H7 (cell line): ENCODE results near the gene ZNF777. TPM values are rescaled to one million over a fixed set of nuclear protein-coding genes. Genes with fewer than 3 reads are reported as not detected.
"Not testable (repeated sequence)": the region's sequence is repeated elsewhere in the genome, so short reads cannot be mapped to it uniquely, and the experiment has no call there.

Experiments used
- DNase-seq: peaks from one replicate; pipeline ENCODE4 v3.0.0; 2012
- H3K27me3 ChIP-seq: 2 replicates; pipeline ENCODE4 v1.6.0; 2011; ENCODE audit warnings: mild to moderate bottlenecking, low read length; ENCODE audit not compliant: control insufficient read depth, insufficient read depth
- H3K36me3 ChIP-seq: replicated peaks from 2 replicates; pipeline ENCODE4 v1.5.1; 2011; ENCODE audit warnings: low read length; ENCODE audit not compliant: control insufficient read depth, insufficient read depth
- H3K4me3 ChIP-seq: 2 replicates; pipeline ENCODE4 v1.5.1; 2011; ENCODE audit warnings: low read depth, mild to moderate bottlenecking, control low read depth, low read length, moderate library complexity; ENCODE audit not compliant: insufficient read depth
- total RNA-seq: library from RNA; depleted of rRNA; stranded (reverse); fragments of >200 nt; shearing (Covaris generic); gene quantifications from 2 replicates; pipeline ENCODE4 v1.2.3, GENCODE V29; 2014

The ZNF777 gene
- total RNA-seq, 1 experiment from 2014 or later = 9.0 TPM

GRCh38 chr7:149423449-149424110 is 37.3 kb downstream of the ZNF777 start:
- DNase-seq = no peak
- peak overlapping the region; percentile 3; the same call in 1 of the 2 replicates for H3K4me3 ChIP-seq

GRCh38 chr7:149422914-149423301 is 38.0 kb downstream of the ZNF777 start:
- Histone ChIP-seq H3K4me3 (peak overlapping the region; percentile 31; the same call in 1 of the 2 replicates), H3K36me3 (no peaks in the 10 kb centered on the region), H3K27me3 (peaks cover 2% of the 10 kb centered on the region; the same call in 1 of the 2 replicates)
- DNase-seq = peak; percentile 73

More at GRCh38 chr7:149423449-149424110, 37.3 kb downstream of the ZNF777 start:
- Histone ChIP-seq H3K36me3 (no peaks in the 10 kb centered on the region), H3K27me3 (peaks cover 2% of the 10 kb centered on the region; the same call in 1 of the 2 replicates)

GRCh38 chr7:149422162-149422913 is 38.5 kb downstream of the ZNF777 start:
- Histone ChIP-seq H3K27me3 (peaks cover 2% of the 10 kb centered on the region; the same call in 1 of the 2 replicates), H3K4me3 (peak overlapping the region; percentile 54), H3K36me3 (no peaks in the 10 kb centered on the region)
- peak; percentile 99 for DNase-seq

- Histone ChIP-seq H3K4me3 (no peak overlapping the region), H3K36me3 (no peaks in the 10 kb centered on the region), H3K27me3 (peaks cover 8% of the 10 kb centered on the region)
- no peak for DNase-seq
Observed at GRCh38 chr7:149420006-149420405, 40.9 kb downstream of the ZNF777 start.

GRCh38 chr7:149415391-149416071 is 45.3 kb downstream of the ZNF777 start:
- peak overlapping the region; percentile 64 for H3K4me3 ChIP-seq

GRCh38 chr7:149414745-149415390 is 46.0 kb downstream of the ZNF777 start:
- H3K4me3 ChIP-seq = peak overlapping the region; percentile 64
- H3K27me3 ChIP-seq = peaks cover 11% of the 10 kb centered on the region
- no peaks in the 10 kb centered on the region for H3K36me3 ChIP-seq
- DNase-seq = peak; percentile 80

More at GRCh38 chr7:149415391-149416071, 45.3 kb downstream of the ZNF777 start:
- Histone ChIP-seq H3K27me3 (peaks cover 11% of the 10 kb centered on the region), H3K36me3 (no peaks in the 10 kb centered on the region)
- DNase-seq = no peak

GRCh38 chr7:149414171-149414570 is 46.7 kb downstream of the ZNF777 start:
- H3K27me3 ChIP-seq = peaks cover 11% of the 10 kb centered on the region
- DNase-seq = no peak
- H3K4me3 ChIP-seq = no peak overlapping the region
- H3K36me3 ChIP-seq = no peaks in the 10 kb centered on the region

GRCh38 chr7:149413083-149413482 is 47.8 kb downstream of the ZNF777 start:
- DNase-seq, H3K4me3 ChIP-seq, H3K36me3 ChIP-seq: not testable (repeated sequence)
- H3K27me3 ChIP-seq = peaks cover 11% of the 10 kb centered on the region

GRCh38 chr7:149409895-149410294 is 51.0 kb downstream of the ZNF777 start:
- Histone ChIP-seq H3K27me3 (peaks cover 5% of the 10 kb centered on the region; the same call in 1 of the 2 replicates), H3K4me3 (no peak overlapping the region), H3K36me3 (no peaks in the 10 kb centered on the region)
- DNase-seq = no peak

GRCh38 chr7:149404825-149405224 is 56.0 kb downstream of the ZNF777 start:
- Histone ChIP-seq H3K36me3 (no peaks in the 10 kb centered on the region), H3K27me3 (no peaks in the 10 kb centered on the region), H3K4me3 (no peak overlapping the region)
- no peak for DNase-seq

- H3K27me3 ChIP-seq = no peaks in the 10 kb centered on the region
- H3K36me3 ChIP-seq = no peaks in the 10 kb centered on the region
- no peak for DNase-seq
- H3K4me3 ChIP-seq = no peak overlapping the region
Observed at GRCh38 chr7:149404396-149404795, 56.5 kb downstream of the ZNF777 start.

GRCh38 chr7:149398195-149398820 is 62.6 kb downstream of the ZNF777 start:
- Histone ChIP-seq H3K4me3 (no peak overlapping the region), H3K36me3 (no peaks in the 10 kb centered on the region), H3K27me3 (no peaks in the 10 kb centered on the region)
- DNase-seq = no peak

- H3K27me3 ChIP-seq = no peaks in the 10 kb centered on the region
- no peak for DNase-seq
- no peaks in the 10 kb centered on the region for H3K36me3 ChIP-seq
Observed at GRCh38 chr7:149397470-149398043, 63.3 kb downstream of the ZNF777 start.

More at GRCh38 chr7:149397470-149398043, 63.3 kb downstream of the ZNF777 start:
- H3K4me3 ChIP-seq = no peak overlapping the region
